K562 (cell line): ENCODE measurements around the gene DPAGT1. TPM values are rescaled to one million over a fixed set of nuclear protein-coding genes. Genes with fewer than 3 reads are reported as not detected.
A peak's percentile ranks its signal among the peaks of the same experiment; 100 is the strongest.

Experiments
- HDAC3 ChIP-seq: fragments of 450-650 bp; IDR thresholded peaks from 2 replicates; pipeline ENCODE4 v1.6.1; 2018; ENCODE audit warnings: borderline replicate concordance, mild to moderate bottlenecking, moderate library complexity; ENCODE audit not compliant: partially characterized antibody
- HDGF ChIP-seq: fragments of 450-650 bp; IDR thresholded peaks from 2 replicates; pipeline ENCODE4 v1.6.1; 2016
- NCOA1 ChIP-seq: fragments of 450-650 bp; IDR thresholded peaks from 2 replicates; pipeline ENCODE4 v1.6.1; 2016; ENCODE audit warnings: low read depth
- NKRF ChIP-seq: fragments of 450-650 bp; IDR thresholded peaks from 2 replicates; pipeline ENCODE4 v1.6.1; 2016; ENCODE audit warnings: borderline replicate concordance
- NR2C1 ChIP-seq, 2 experiments: fragments of 450-650 bp; IDR thresholded peaks; 2 replicates each; pipeline ENCODE4 v1.6.1; 2017; ENCODE audit warnings: mild to moderate bottlenecking in 2 of 2, antibody characterized with exemption in 1 of 2, inconsistent platforms in 1 of 2, missing compliant biosample characterization in 1 of 2, missing genetic modification characterization in 1 of 2
- RAD21 ChIP-seq, 2 experiments: fragments of 250-450 bp in 1 of 2; fragments of 450-650 bp in 1 of 2; sonication (Bioruptor Pico) in 1 of 2; formaldehyde crosslinking in 1 of 2; IDR thresholded peaks in 1 of 2; conservative IDR thresholded peaks in 1 of 2; 2 replicates each; pipeline versions ENCODE4 v1.4.0 to v1.8.0; 2020 to 2022; ENCODE audit warnings: mild to moderate bottlenecking in 2 of 2, moderate library complexity in 1 of 2
- STAG1 ChIP-seq: sonication (generic); formaldehyde crosslinking; IDR thresholded peaks from 2 replicates; pipeline ENCODE4 v1.5.0; 2020; ENCODE audit warnings: missing genetic modification reagents, borderline replicate concordance
- SUPT5H ChIP-seq: fragments of 450-650 bp; IDR thresholded peaks from 2 replicates; pipeline ENCODE4 v1.6.1; 2016
- TBP ChIP-seq: optimal IDR thresholded peaks from 2 replicates; pipeline ENCODE3; 2011; ENCODE audit warnings: low read depth, low read length, improper control_type of control experiment
- ZBTB40 ChIP-seq, 2 experiments: fragments of 450-650 bp in 1 of 2; sonication (generic) in 1 of 2; formaldehyde crosslinking in 1 of 2; IDR thresholded peaks; 2 replicates each; pipeline versions ENCODE4 v1.7.1 to v1.9.0; 2016 to 2022; ENCODE audit warnings: inconsistent platforms in 1 of 2, mild to moderate bottlenecking in 1 of 2, missing genetic modification reagents in 1 of 2
- ZFP91 ChIP-seq: sonication (generic); formaldehyde crosslinking; IDR thresholded peaks from 2 replicates; pipeline ENCODE4 v1.8.0; 2022; ENCODE audit warnings: mild to moderate bottlenecking, missing genetic modification reagents
- ZNF384 ChIP-seq: IDR thresholded peaks from 2 replicates; pipeline ENCODE4 v1.6.1; 2012; ENCODE audit warnings: low read depth, low read length, improper control_type of control experiment
- polyA plus RNA-seq, 8 experiments: library from polyadenylated mRNA; depleted of rRNA in 4 of 8; stranded (reverse) in 5 of 8; unstranded in 3 of 8; fragments of >200 nt; fragmentation: Nextera tagmentation in 2 of 8; fragmentation: Illumina TruSeq in 1 of 8; extraction: Ambion mirVana in 2 of 8; extraction: Trizol in 1 of 8; gene quantifications; 2 replicates each; pipeline versions ENCODE4 v1.2.1 to v1.2.3, GENCODE V29; 2011 to 2014; ENCODE audit warnings: inconsistent platforms in 1 of 8, missing spikeins in 1 of 8
- total RNA-seq, 7 experiments: library from RNA; depleted of rRNA in 6 of 7; stranded (reverse); fragments of >200 nt in 6 of 7; fragmentation: Illumina TruSeq in 2 of 7; extraction: Trizol in 2 of 7; gene quantifications; 2 replicates each; pipeline versions ENCODE4 v1.2.1 to v1.2.3, GENCODE V29; 2011 to 2021; ENCODE audit warnings: low replicate concordance in 1 of 7

Gene DPAGT1
- total and polyA plus RNA-seq, 9 of the 15 experiments (the other 6 are each of a cell fraction or from before 2014, with no cell fraction given) = 29.9 to 135 (median 85.0) TPM

- no peak for TF ChIP-seq ZBTB40 (IDR thresholded peaks at IDR 0.05)
- no peak for TF ChIP-seq ZBTB40 (CRISPR knock-in tag; IDR thresholded peaks at IDR 0.05)
- no peak for TF ChIP-seq HDAC3
- peak; percentile 19 for TF ChIP-seq TBP
- TF ChIP-seq ZFP91 (CRISPR knock-in tag) = no peak
- TF ChIP-seq NR2C1 (IDR thresholded peaks at IDR 0.05) = peak; percentile 20; the same call in 1 of the 2 replicates
- TF ChIP-seq NR2C1 (tag; IDR thresholded peaks at IDR 0.05) = no peak
- no peak for TF ChIP-seq NCOA1
- no peak for TF ChIP-seq NKRF
- TF ChIP-seq ZNF384 = no peak
- no peak for TF ChIP-seq HDGF
- TF ChIP-seq RAD21 (CRISPR knock-in tag; conservative IDR thresholded peaks at IDR 0.05 in 1 of 2, IDR thresholded peaks at IDR 0.05 in 1 of 2) = peak; percentile 45 to 62
- TF ChIP-seq STAG1 (CRISPR knock-in tag) = no peak
- TF ChIP-seq SUPT5H = no peak
Measured at GRCh38 chr11:119100246-119100970, 1.2 kb downstream of the DPAGT1 start (continued).
